AG04449 (cell line): Measurements from ENCODE around the gene ATP1B3.

Experiments
- CTCF ChIA-PET: fragments of 350-600 bp; formaldehyde crosslinking; extraction: SDS; loops from one replicate; lab custom pipeline; 2021; ENCODE audit warnings: antibody characterized with exemption; lab: Yijun Ruan, JAX
- POLR2A ChIA-PET: fragments of 400-600, 350-600 bp; formaldehyde crosslinking; extraction: SDS; loops from one replicate; lab custom pipeline; 2020; ENCODE audit warnings: antibody characterized with exemption, inconsistent platforms; lab: Yijun Ruan, JAX
- DNase-seq: peaks from one replicate; pipeline ENCODE4 v3.0.0-alpha.2; 2010; ENCODE audit warnings: low read depth, low spot score
- H3K4me3 ChIP-seq: 2 replicates; pipeline ENCODE4 v1.5.1; 2011; ENCODE audit warnings: low read depth, mild to moderate bottlenecking, control low read depth, low read length
- CTCF ChIP-seq: IDR thresholded peaks from one replicate; pipeline ENCODE4 v1.5.1; 2011; ENCODE audit warnings: mild to moderate bottlenecking, moderate library complexity, low read length, control low read depth, inconsistent platforms; ENCODE audit not compliant: insufficient read depth; ENCODE audit errors: missing control alignments

Gene ATP1B3

GRCh38 chr3:141849056-141849815 is 27.2 kb upstream of the ATP1B3 start:
- TF ChIP-seq CTCF = no peak
- no peak overlapping the region for H3K4me3 ChIP-seq
- ChIA-PET POLR2A (no interaction called here), CTCF (interaction anchor here (0.7 to 2.9 kb wide), 2 partner anchors 26 to 646 kb away, joined by 3 to 13 read pairs; no protein-coding TSS in a partner anchor)
- no peak for DNase-seq

- TF ChIP-seq CTCF = no peak
- no peak overlapping the region for H3K4me3 ChIP-seq
- POLR2A ChIA-PET = no interaction called here
- CTCF ChIA-PET = interaction anchor here (2.9 kb wide), 1 partner anchor 24 kb away, joined by 13 read pairs; no protein-coding TSS in a partner anchor
- no peak for DNase-seq
Observed at GRCh38 chr3:141851411-141851810, 25.0 kb upstream of the ATP1B3 start.

- ChIA-PET CTCF (interaction anchor here (1.1 kb wide), 1 partner anchor 22 kb away, joined by 3 read pairs; no protein-coding TSS in a partner anchor), POLR2A (no interaction called here)
- no peak for DNase-seq
- H3K4me3 ChIP-seq = no peak overlapping the region
- TF ChIP-seq CTCF = no peak
Observed at GRCh38 chr3:141853081-141853601, 23.3 kb upstream of the ATP1B3 start.

GRCh38 chr3:141853629-141854168 is 22.7 kb upstream of the ATP1B3 start:
- TF ChIP-seq CTCF = no peak
- ChIA-PET POLR2A (no interaction called here), CTCF (interaction anchor here (1.1 kb wide), 1 partner anchor 21 kb away, joined by 3 read pairs; no protein-coding TSS in a partner anchor)
- DNase-seq = no peak
- H3K4me3 ChIP-seq = no peak overlapping the region

GRCh38 chr3:141854599-141854998 is 21.8 kb upstream of the ATP1B3 start:
- CTCF ChIA-PET = no interaction called here

More at GRCh38 chr3:141854599-141854998, 21.8 kb upstream of the ATP1B3 start:
- no peak overlapping the region for H3K4me3 ChIP-seq
- no peak for TF ChIP-seq CTCF
- POLR2A ChIA-PET = no interaction called here
- no peak for DNase-seq
